Measurements from ENCODE around the gene PARL. TPM values are rescaled to one million over a fixed set of nuclear protein-coding genes. Genes with fewer than 3 reads are reported as not detected.

The PARL gene
- total and polyA plus RNA-seq, 10 of the 15 experiments (the other 5 are each of a cell fraction or from before 2014, with no cell fraction given) = 49.7 to 113 (median 77.2) TPM

- WGBS (ENCODE audit: insufficient coverage, insufficient replicate concordance, low lambda C conversion rate, missing lambda C conversion rate) = 100% methylated on average over 3 of the region's 3 CpGs
- Histone ChIP-seq H3K9ac (ENCODE audit: control insufficient read depth, insufficient read depth, low read length) (no peak overlapping the region), H3K27me3 (replicated peaks in 1 of 2; ENCODE audit: control insufficient read depth in 2 of 2, insufficient read depth in 2 of 2, low read length in 1 of 2) (no peaks in the 10 kb centered on the region), H3K9me3 (replicated peaks; ENCODE audit: control insufficient read depth, insufficient read depth, low read length) (no peaks in the 10 kb centered on the region), H3K79me2 (ENCODE audit: control insufficient read depth, insufficient read depth, low read length) (peaks cover 27% of the 10 kb centered on the region), H2AFZ (ENCODE audit: control insufficient read depth, low read depth, low read length) (no peak overlapping the region), H4K20me1 (ENCODE audit: control insufficient read depth, insufficient read depth) (no peaks in the 10 kb centered on the region), H3K4me3 (no peak overlapping the region), H3K4me1 (ENCODE audit: control insufficient read depth, insufficient read depth, low read length) (no peaks in the 10 kb centered on the region), H3K4me2 (ENCODE audit: control insufficient read depth, insufficient read depth) (no peak overlapping the region), H3K27ac (ENCODE audit: control insufficient read depth, insufficient read depth) (no peak overlapping the region), H3K36me3 (ENCODE audit: control insufficient read depth in 2 of 2, insufficient read depth in 2 of 2, low read length in 1 of 2) (peaks cover 0 to 3% of the 10 kb centered on the region in 2 experiments; a peak in 2 of 4 replicates)
- ATAC-seq = no peak
- ChIA-PET RAD21 (ENCODE audit: unreplicated experiment) (interaction anchor here (1.0 kb wide), 1 partner anchor 11 kb away, joined by 3 read pairs; the partner anchor contains the start of gene PARL), POLR2A (interaction anchor here (0.6 kb wide), 1 partner anchor 49 kb away, joined by 5 read pairs; no protein-coding TSS in a partner anchor), CTCF (interaction anchor here (0.6 to 3.6 kb wide), 3 partner anchors 11 to 834 kb away, joined by 4 to 25 read pairs (median 8); partner anchors contain the start of gene PARL), SMC1A (ENCODE audit: uncharacterized antibody, unreplicated experiment) (interaction anchor here (2.2 kb wide), 1 partner anchor 11 kb away, joined by 9 read pairs; the partner anchor contains the start of gene PARL)
- intact Hi-C loops (cut with micrococcal nuclease; ENCODE audit: unreplicated experiment) = no loop called here
- in situ Hi-C loops (cut with MboI) = no loop called here
- no peak for TF ChIP-seq POLR2AphosphoS2 (IDR thresholded peaks at IDR 0.05; ENCODE audit: low read depth, low read length)
- no peak for TF ChIP-seq ASH2L (IDR thresholded peaks at IDR 0.05; ENCODE audit: borderline replicate concordance, low read depth)
- no peak for TF ChIP-seq FOS (IDR thresholded peaks at IDR 0.05; ENCODE audit: borderline replicate concordance, extremely low read depth, insufficient read length)
- TF ChIP-seq ZBED1 (IDR thresholded peaks at IDR 0.05; ENCODE audit: borderline replicate concordance) = no peak
- TF ChIP-seq RB1 (IDR thresholded peaks at IDR 0.05; ENCODE audit: borderline replicate concordance) = no peak
- BruUV-seq (replicated peaks) = no TSS peak
- no peak for FAIRE-seq
- no peak for DNase-seq (ENCODE audit: low read depth, low spot score)
Measured at GRCh38 chr3:183873914-183874313, 10.8 kb downstream of the PARL start.

GRCh38 chr3:183871541-183871940, 13.1 kb downstream of the PARL start:
- no peak for DNase-seq (ENCODE audit: low read depth, low spot score)
- WGBS (ENCODE audit: insufficient coverage, insufficient replicate concordance, low lambda C conversion rate, missing lambda C conversion rate) = 100% methylated on average over 2 of the region's 2 CpGs
- ChIA-PET CTCF (no interaction called here), RAD21 (ENCODE audit: unreplicated experiment) (no interaction called here), SMC1A (ENCODE audit: uncharacterized antibody, unreplicated experiment) (no interaction called here), POLR2A (no interaction called here)
- no peaks in the 10 kb centered on the region for H3K27me3 ChIP-seq (replicated peaks in 1 of 2; ENCODE audit: control insufficient read depth in 2 of 2, insufficient read depth in 2 of 2, low read length in 1 of 2)
- peaks cover 0 to 5% of the 10 kb centered on the region in 2 experiments; a peak in 3 of 4 replicates for H3K36me3 ChIP-seq (ENCODE audit: control insufficient read depth in 2 of 2, insufficient read depth in 2 of 2, low read length in 1 of 2)
- no peak overlapping the region for H3K4me3 ChIP-seq
- no peak for FAIRE-seq
- no peaks in the 10 kb centered on the region for H3K4me1 ChIP-seq (ENCODE audit: control insufficient read depth, insufficient read depth, low read length)
- H3K9ac ChIP-seq (ENCODE audit: control insufficient read depth, insufficient read depth, low read length) = no peak overlapping the region
- BruUV-seq (replicated peaks) = no TSS peak
- no peak overlapping the region for H3K4me2 ChIP-seq (ENCODE audit: control insufficient read depth, insufficient read depth)
- no peak overlapping the region for H2AFZ ChIP-seq (ENCODE audit: control insufficient read depth, low read depth, low read length)
- no peaks in the 10 kb centered on the region for H3K9me3 ChIP-seq (replicated peaks; ENCODE audit: control insufficient read depth, insufficient read depth, low read length)
- in situ Hi-C loops (cut with MboI) = no loop called here
- intact Hi-C loops (cut with micrococcal nuclease; ENCODE audit: unreplicated experiment) = no loop called here
- peaks cover 20% of the 10 kb centered on the region for H3K79me2 ChIP-seq (ENCODE audit: control insufficient read depth, insufficient read depth, low read length)
- ATAC-seq = no peak
- no peaks in the 10 kb centered on the region for H4K20me1 ChIP-seq (ENCODE audit: control insufficient read depth, insufficient read depth)
- no peak overlapping the region for H3K27ac ChIP-seq (ENCODE audit: control insufficient read depth, insufficient read depth)
- TF ChIP-seq ZBTB33 (IDR thresholded peaks at IDR 0.05) = no peak
- TF ChIP-seq SMARCA5 (IDR thresholded peaks at IDR 0.05) = no peak
- TF ChIP-seq TCF3 (IDR thresholded peaks at IDR 0.05; ENCODE audit: borderline replicate concordance, insufficient read depth, low read depth, low read length) = no peak
- no peak for TF ChIP-seq HDGF (IDR thresholded peaks at IDR 0.05)
- TF ChIP-seq BHLHE40 (IDR thresholded peaks at IDR 0.05; ENCODE audit: borderline replicate concordance in 1 of 2, low read depth in 2 of 2, low read length in 1 of 2) = no peak
- no peak for TF ChIP-seq BRCA1 (IDR thresholded peaks at IDR 0.05; ENCODE audit: low read depth, low read length)
- no peak for TF ChIP-seq CEBPB (IDR thresholded peaks at IDR 0.05; ENCODE audit: borderline replicate concordance in 1 of 2, low read depth in 2 of 2, low read length in 2 of 2)
